ENCODE measurements around the gene BTBD6.

BTBD6 gene

GRCh38 chr14:105248368-105249181, at the start of gene BTBD6:
Gene BTBD6 (plus strand): TSS chr14:105248533. CDS start chr14:105248712, 179 bp downstream.
- peak; percentile 91 for DNase-seq

GRCh38 chr14:105198588-105198987, 49.7 kb upstream of the BTBD6 start:
- DNase-seq, result no peak

GRCh38 chr14:105199093-105199492, 49.2 kb upstream of the BTBD6 start:
- DNase-seq, result no peak

- DNase-seq, result no peak
These were observed 48.3 kb upstream of the BTBD6 start for GRCh38 chr14:105200074-105200473.

GRCh38 chr14:105200641-105201040, 47.7 kb upstream of the BTBD6 start:
- DNase-seq, result no peak

GRCh38 chr14:105201156-105201924, 47.0 kb upstream of the BTBD6 start:
- no peak for DNase-seq

- no peak for DNase-seq
These were observed 46.3 kb upstream of the BTBD6 start for GRCh38 chr14:105201925-105202513.

- DNase-seq, result peak; percentile 61
These were observed 45.2 kb upstream of the BTBD6 start for GRCh38 chr14:105203057-105203531.

GRCh38 chr14:105203701-105204100, 44.6 kb upstream of the BTBD6 start:
- DNase-seq, result no peak

- no peak for DNase-seq
These were observed 44.0 kb upstream of the BTBD6 start for GRCh38 chr14:105204206-105204930.

GRCh38 chr14:105204931-105205672, 43.2 kb upstream of the BTBD6 start:
- no peak for DNase-seq

- no peak for DNase-seq
These were observed 42.6 kb upstream of the BTBD6 start for GRCh38 chr14:105205673-105206208.

- no peak for DNase-seq
These were observed 41.5 kb upstream of the BTBD6 start for GRCh38 chr14:105206873-105207272.

GRCh38 chr14:105207460-105207901, 40.9 kb upstream of the BTBD6 start:
- DNase-seq, result no peak

GRCh38 chr14:105207996-105208737, 40.2 kb upstream of the BTBD6 start:
- no peak for DNase-seq

- DNase-seq, result no peak
These were observed 39.6 kb upstream of the BTBD6 start for GRCh38 chr14:105208738-105209075.

GRCh38 chr14:105209091-105209490, 39.2 kb upstream of the BTBD6 start:
- DNase-seq, result no peak

- DNase-seq, result no peak
These were observed 38.7 kb upstream of the BTBD6 start for GRCh38 chr14:105209646-105210045.

GRCh38 chr14:105210266-105211025, 37.9 kb upstream of the BTBD6 start:
- no peak for DNase-seq

GRCh38 chr14:105211086-105211757, 37.1 kb upstream of the BTBD6 start:
- no peak for DNase-seq

All from CD4-positive, alpha-beta T cell treated with Interleukin-12 subunit alpha and Interleukin-12 subunit beta, for 1 hour (primary cell).